Lung (tissue), 12 donors: ENCODE data around the gene PCIF1. TPM values are rescaled to one million over a fixed set of nuclear protein-coding genes. Genes with fewer than 3 reads are reported as not detected.
"Not testable (repeated sequence)": the region's sequence is repeated elsewhere in the genome, so short reads cannot be mapped to it uniquely, and the experiment has no call there.

Source experiments
- ATAC-seq: fragments of 200-7000 bp; cut with Tn5 transposase; one replicate; pipeline ENCODE4 v1.9.1; 2020; ENCODE audit warnings: moderate number of reproducible peaks; ENCODE audit not compliant: insufficient read depth, low FRiP score
- DNase-seq, 3 donors: peaks; one replicate each; pipeline ENCODE4 v3.0.0-alpha.2; 2013 to 2017
- H3K27ac ChIP-seq, 2 donors: one replicate each; pipeline ENCODE4 v1.5.1; 2013; ENCODE audit warnings: mild to moderate bottlenecking in 2 of 2, moderate library complexity in 2 of 2, control low read depth in 1 of 2, inconsistent platforms in 1 of 2, low read depth in 1 of 2, low read length in 1 of 2
- H3K27me3 ChIP-seq, 3 donors: one replicate each; pipeline ENCODE4 v1.5.1; 2013; ENCODE audit warnings: low read length in 2 of 3; ENCODE audit not compliant: control insufficient read depth in 3 of 3, insufficient read depth in 3 of 3
- H3K36me3 ChIP-seq, 4 donors: one replicate each; pipeline ENCODE4 v1.5.1; 2013; ENCODE audit warnings: low read length in 4 of 4, mild to moderate bottlenecking in 1 of 4, moderate library complexity in 1 of 4; ENCODE audit not compliant: control insufficient read depth in 4 of 4, insufficient read depth in 4 of 4
- H3K4me1 ChIP-seq, 5 donors: one replicate each; pipeline ENCODE4 v1.5.1; 2013; ENCODE audit warnings: low read length in 5 of 5, mild to moderate bottlenecking in 2 of 5, moderate library complexity in 1 of 5; ENCODE audit not compliant: control insufficient read depth in 5 of 5, insufficient read depth in 5 of 5
- H3K4me3 ChIP-seq: one replicate; pipeline ENCODE4 v1.5.1; 2013; ENCODE audit warnings: mild to moderate bottlenecking, control low read depth, moderate library complexity
- H3K9ac ChIP-seq, 2 donors: one replicate each; pipeline ENCODE4 v1.5.1; 2013; ENCODE audit warnings: low read length in 2 of 2, control low read depth in 1 of 2; ENCODE audit not compliant: insufficient read depth in 1 of 2
- H3K9me3 ChIP-seq, 4 donors: one replicate each; pipeline ENCODE4 v1.5.1; 2013; ENCODE audit warnings: low read length in 3 of 4, mild to moderate bottlenecking in 1 of 4, moderate library complexity in 1 of 4; ENCODE audit not compliant: control insufficient read depth in 4 of 4, insufficient read depth in 3 of 4
- CTCF ChIP-seq: IDR thresholded peaks from 2 replicates; pipeline ENCODE4 v1.5.1; 2012; ENCODE audit warnings: mild to moderate bottlenecking; ENCODE audit errors: control extremely low read depth, extremely low read depth
- WGBS, 2 donors: extraction: QIAGEN DNeasy Blood & Tissue Kit; methylation state at CpG; one replicate each; pipeline ENCODE4 v1.1.7; 2013; 5-methylcytosine and 5-hydroxymethylcytosine counted together
- polyA plus RNA-seq, 2 donors: library from polyadenylated mRNA; stranded (reverse); fragments of 200-250 nt; gene quantifications; one replicate each; pipeline ENCODE4 v1.2.1, GENCODE V29; 2013
- total RNA-seq, 2 donors: library from RNA; depleted of rRNA in 1 of 2; stranded (reverse); fragments of >200 nt in 1 of 2; gene quantifications; one replicate each; pipeline ENCODE4 v1.2.1, GENCODE V29; 2014 to 2021
- donor health status: control.
- donor health status: control.
- donor health status: Bipolar disorder and iron deficiency.
- donor health status: healthy.
- donor health status: DM: yes; HTN: yes; CAD: no.

Gene PCIF1
- total and polyA plus RNA-seq, 4 donors = 27.7 to 48.1 (median 32.0) TPM

GRCh38 chr20:45898285-45898684, 36.2 kb upstream of the PCIF1 start:
- DNase-seq = no peak
- H3K27me3 ChIP-seq = no peaks in the 10 kb centered on the region
- no peak overlapping the region for H3K9ac ChIP-seq
- no peak overlapping the region for H3K27ac ChIP-seq
- peaks cover 0 to 1% (median 0%) of the 10 kb centered on the region in 5 donors for H3K4me1 ChIP-seq
- 89 to 90% methylated on average over 12 of the region's 12 CpGs for WGBS, 2 donors
- TF ChIP-seq CTCF = no peak
- no peak for ATAC-seq
- H3K9me3 ChIP-seq = no peaks in the 10 kb centered on the region
- no peak overlapping the region for H3K4me3 ChIP-seq
- peaks cover 9 to 46% (median 23%) of the 10 kb centered on the region in 4 donors for H3K36me3 ChIP-seq

DNA sequence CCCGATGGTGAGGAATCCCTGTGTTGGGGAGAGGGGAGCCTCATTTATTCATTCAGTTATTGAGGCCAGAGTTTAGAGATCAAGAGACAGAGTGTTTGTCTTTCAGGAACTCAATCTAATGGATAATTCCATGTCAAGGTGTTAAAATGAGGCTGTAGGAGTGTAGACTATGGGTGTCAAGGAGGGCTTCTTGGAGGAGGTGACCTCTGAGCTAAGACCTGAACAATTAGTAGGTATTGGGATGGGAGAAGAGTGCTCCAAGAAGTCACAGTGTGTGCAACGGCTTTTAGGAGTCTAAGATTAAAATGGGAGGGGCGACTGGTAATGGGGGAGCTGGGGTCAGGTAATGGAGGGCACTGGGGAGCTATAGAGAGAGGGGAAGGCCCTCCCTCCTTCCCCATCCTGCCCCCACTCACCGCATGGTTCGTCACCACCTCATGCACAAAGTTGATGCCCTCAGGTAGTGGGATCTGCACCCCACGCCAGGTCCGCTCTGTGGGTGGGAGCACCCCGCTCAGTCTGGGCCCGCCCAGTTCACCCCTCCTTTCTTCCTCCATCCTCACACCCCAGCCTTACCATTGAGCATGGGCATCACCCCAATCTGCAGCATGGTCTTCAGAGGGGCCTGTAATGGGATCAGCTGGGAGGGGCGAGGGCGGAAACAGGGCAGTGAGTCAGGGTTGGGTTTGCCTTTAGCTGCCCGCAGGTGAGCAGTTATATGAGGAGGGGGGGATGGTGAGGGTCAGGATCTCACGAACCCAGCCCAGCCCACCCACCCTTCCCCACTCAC, 35.2 kb upstream of the PCIF1 start:
- no peak overlapping the region for H3K27ac ChIP-seq
- H3K4me1 ChIP-seq = peaks cover 0 to 1% (median 0%) of the 10 kb centered on the region in 5 donors
- H3K36me3 ChIP-seq = peaks cover 9 to 38% (median 19%) of the 10 kb centered on the region in 4 donors
- no peaks in the 10 kb centered on the region for H3K27me3 ChIP-seq
- no peak for DNase-seq
- H3K9me3 ChIP-seq = no peaks in the 10 kb centered on the region
- 91 to 92% methylated on average over 13 of the region's 13 CpGs for WGBS, 2 donors
- no peak for ATAC-seq
- no peak overlapping the region for H3K4me3 ChIP-seq
- no peak overlapping the region for H3K9ac ChIP-seq
- no peak for TF ChIP-seq CTCF

DNA sequence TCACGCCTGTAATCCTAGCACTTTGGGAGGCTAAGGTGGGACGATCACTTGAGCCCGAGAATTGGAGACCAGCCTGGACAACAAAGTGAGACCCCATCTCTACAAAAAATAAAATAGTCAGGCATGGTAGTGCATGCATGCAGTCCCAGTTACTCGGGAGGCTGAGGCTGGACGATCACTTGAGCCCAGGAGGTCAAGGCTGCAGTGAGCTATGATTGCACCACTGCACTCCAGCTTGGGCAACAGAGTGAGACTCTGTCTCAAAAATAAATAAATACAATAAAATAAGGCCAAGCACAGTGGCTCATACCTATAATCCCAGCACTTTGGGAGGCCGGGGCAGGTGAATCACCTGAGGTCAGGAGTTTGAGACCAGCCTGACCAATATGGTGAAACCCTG, 33.2 kb upstream of the PCIF1 start:
- peaks cover 9 to 28% (median 18%) of the 10 kb centered on the region in 4 donors for H3K36me3 ChIP-seq
- not testable (repeated sequence) for H3K4me1 ChIP-seq, ATAC-seq, H3K27ac ChIP-seq, H3K9me3 ChIP-seq, DNase-seq, H3K4me3 ChIP-seq, H3K9ac ChIP-seq, H3K27me3 ChIP-seq
- 87 to 98% methylated on average over 6 of the region's 6 CpGs for WGBS, 2 donors

GRCh38 chr20:45902199-45902701, 32.2 kb upstream of the PCIF1 start:
- Histone ChIP-seq H3K36me3 (peaks cover 7 to 26% (median 16%) of the 10 kb centered on the region in 4 donors), H3K27ac (no peak overlapping the region), H3K4me1 (peaks cover 0 to 1% (median 0%) of the 10 kb centered on the region in 5 donors), H3K9me3 (no peaks in the 10 kb centered on the region), H3K27me3 (no peaks in the 10 kb centered on the region), H3K4me3 (no peak overlapping the region), H3K9ac (no peak overlapping the region)
- no peak for ATAC-seq
- TF ChIP-seq CTCF = no peak
- no peak for DNase-seq
- 92 to 93% methylated on average over 14 of the region's 14 CpGs for WGBS, 2 donors
